Ishikawa (cell line): ENCODE measurements around the gene PTTG1.

ENCODE experiments used
- CREB1 ChIP-seq: IDR thresholded peaks from 2 replicates; pipeline ENCODE4 v1.6.1; 2012; ENCODE audit warnings: low read depth
- EP300 ChIP-seq: IDR thresholded peaks from 2 replicates; pipeline ENCODE4 v1.6.1; 2012; ENCODE audit warnings: borderline replicate concordance
- REST ChIP-seq: IDR thresholded peaks from 2 replicates; pipeline ENCODE4 v1.6.1; 2012; ENCODE audit warnings: low read depth, mild to moderate bottlenecking
- YY1 ChIP-seq: IDR thresholded peaks from 2 replicates; pipeline ENCODE4 v1.6.1; 2012; ENCODE audit warnings: low read depth

DNA sequence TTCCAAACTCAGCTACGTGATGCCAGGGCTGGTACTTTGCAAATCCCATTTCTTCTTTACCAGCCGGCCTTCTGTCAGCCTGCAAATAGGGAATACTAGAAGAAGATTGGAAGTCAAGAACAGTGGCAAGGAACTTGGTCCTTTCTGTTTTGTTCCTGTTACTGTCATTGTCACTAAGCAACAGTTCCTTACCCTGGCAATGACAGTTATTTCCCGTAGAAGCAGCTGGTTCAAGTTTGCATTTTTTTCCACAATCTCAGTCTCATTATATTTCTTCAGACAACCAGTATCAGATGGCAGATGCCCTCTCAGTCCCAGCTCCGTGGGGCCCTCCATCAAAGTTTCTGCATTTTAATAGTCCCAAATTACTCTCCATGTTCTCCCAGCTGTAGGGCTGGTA is 42.1 kb upstream of the PTTG1 start:
- TF ChIP-seq REST = no peak
- TF ChIP-seq CREB1 = no peak
- no peak for TF ChIP-seq EP300
- no peak for TF ChIP-seq YY1
